Suprapubic skin (tissue), 4 donors: ENCODE measurements around the gene SLC22A13.

Experiments used
- POLR2A ChIP-seq, 2 donors: fragments of 450-650 bp; IDR thresholded peaks; one replicate each; pipeline ENCODE4 v1.6.1; 2017; ENCODE audit warnings: antibody characterized with exemption in 2 of 2, mild to moderate bottlenecking in 2 of 2, moderate library complexity in 2 of 2
- POLR2AphosphoS5 ChIP-seq, 3 donors: sonication (generic); formaldehyde crosslinking; IDR thresholded peaks; one replicate each; pipeline ENCODE4 v1.6.1; 2017; ENCODE audit warnings: antibody characterized with exemption in 3 of 3
- TF ChIP-seq, protein P1 (sequence below), 2 donors: fragments of 200-600 bp in 1 of 2; fragments of 450-650 bp in 1 of 2; sonication (generic) in 1 of 2; IDR thresholded peaks; one replicate each; pipeline ENCODE4 v1.5.1; 2016 to 2019; ENCODE audit warnings: antibody characterized with exemption in 2 of 2, mild to moderate bottlenecking in 1 of 2, moderate library complexity in 1 of 2

- TF ChIP-seq POLR2AphosphoS5 (IDR thresholded peaks at IDR 0.05) (no peak), POLR2A (IDR thresholded peaks at IDR 0.05) (no peak)
- TF ChIP-seq, protein P1, sequence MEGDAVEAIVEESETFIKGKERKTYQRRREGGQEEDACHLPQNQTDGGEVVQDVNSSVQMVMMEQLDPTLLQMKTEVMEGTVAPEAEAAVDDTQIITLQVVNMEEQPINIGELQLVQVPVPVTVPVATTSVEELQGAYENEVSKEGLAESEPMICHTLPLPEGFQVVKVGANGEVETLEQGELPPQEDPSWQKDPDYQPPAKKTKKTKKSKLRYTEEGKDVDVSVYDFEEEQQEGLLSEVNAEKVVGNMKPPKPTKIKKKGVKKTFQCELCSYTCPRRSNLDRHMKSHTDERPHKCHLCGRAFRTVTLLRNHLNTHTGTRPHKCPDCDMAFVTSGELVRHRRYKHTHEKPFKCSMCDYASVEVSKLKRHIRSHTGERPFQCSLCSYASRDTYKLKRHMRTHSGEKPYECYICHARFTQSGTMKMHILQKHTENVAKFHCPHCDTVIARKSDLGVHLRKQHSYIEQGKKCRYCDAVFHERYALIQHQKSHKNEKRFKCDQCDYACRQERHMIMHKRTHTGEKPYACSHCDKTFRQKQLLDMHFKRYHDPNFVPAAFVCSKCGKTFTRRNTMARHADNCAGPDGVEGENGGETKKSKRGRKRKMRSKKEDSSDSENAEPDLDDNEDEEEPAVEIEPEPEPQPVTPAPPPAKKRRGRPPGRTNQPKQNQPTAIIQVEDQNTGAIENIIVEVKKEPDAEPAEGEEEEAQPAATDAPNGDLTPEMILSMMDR (IDR thresholded peaks at IDR 0.05): no peak
Observed at GRCh38 chr3:38221005-38221404, 44.6 kb upstream of the SLC22A13 start.
